ENCODE results near the gene SH3PXD2A.
"Not testable (repeated sequence)": the region's sequence is repeated elsewhere in the genome, so short reads cannot be mapped to it uniquely, and the experiment has no call there.

The SH3PXD2A gene

GRCh38 chr10:103768345-103768744 lies 87.0 kb downstream of the SH3PXD2A start:
- H3K36me3 Mint-ChIP-seq: no peaks in the 10 kb centered on the region

GRCh38 chr10:103767756-103768155 lies 87.6 kb downstream of the SH3PXD2A start:
- peaks cover 30% of the 10 kb centered on the region for H3K4me1 Mint-ChIP-seq
- DNase-seq (ENCODE audit: low spot score in 2 of 2) (no peak), ATAC-seq (ENCODE audit: low read depth) (no peak)
- H3K36me3 Mint-ChIP-seq: no peaks in the 10 kb centered on the region
- peak overlapping the region; percentile 54 for H3K27ac Mint-ChIP-seq
- H3K9me3 Mint-ChIP-seq: no peaks in the 10 kb centered on the region
- H3K27me3 Mint-ChIP-seq: peaks cover 2% of the 10 kb centered on the region
- no peak overlapping the region for H3K4me3 Mint-ChIP-seq

More at GRCh38 chr10:103768345-103768744, 87.0 kb downstream of the SH3PXD2A start:
- H3K27me3 Mint-ChIP-seq: peaks cover 2% of the 10 kb centered on the region
- no peaks in the 10 kb centered on the region for H3K9me3 Mint-ChIP-seq
- H3K4me1 Mint-ChIP-seq: peaks cover 30% of the 10 kb centered on the region
- no peak for DNase-seq (ENCODE audit: low spot score in 2 of 2)
- peak overlapping the region; percentile 54 for H3K27ac Mint-ChIP-seq
- no peak for ATAC-seq (ENCODE audit: low read depth)
- no peak overlapping the region for H3K4me3 Mint-ChIP-seq

GRCh38 chr10:103766751-103767505 lies 88.4 kb downstream of the SH3PXD2A start:
- H3K4me1 Mint-ChIP-seq: peaks cover 25% of the 10 kb centered on the region
- no peaks in the 10 kb centered on the region for H3K9me3 Mint-ChIP-seq
- peaks cover 4% of the 10 kb centered on the region for H3K27me3 Mint-ChIP-seq
- no peak overlapping the region for H3K27ac Mint-ChIP-seq
- ATAC-seq (ENCODE audit: low read depth) (no peak), DNase-seq (ENCODE audit: low spot score in 2 of 2) (no peak)
- H3K36me3 Mint-ChIP-seq: no peaks in the 10 kb centered on the region
- no peak overlapping the region for H3K4me3 Mint-ChIP-seq

GRCh38 chr10:103765981-103766380 lies 89.4 kb downstream of the SH3PXD2A start:
- H3K9me3 Mint-ChIP-seq: no peaks in the 10 kb centered on the region
- no peaks in the 10 kb centered on the region for H3K36me3 Mint-ChIP-seq
- no peak overlapping the region for H3K4me3 Mint-ChIP-seq
- ATAC-seq (ENCODE audit: low read depth): no peak
- no peak overlapping the region for H3K27ac Mint-ChIP-seq
- DNase-seq (ENCODE audit: low spot score in 2 of 2): no peak
- H3K27me3 Mint-ChIP-seq: peaks cover 3% of the 10 kb centered on the region
- H3K4me1 Mint-ChIP-seq: peaks cover 20% of the 10 kb centered on the region

GRCh38 chr10:103765168-103765567 lies 90.2 kb downstream of the SH3PXD2A start:
- H3K27ac Mint-ChIP-seq: no peak overlapping the region
- no peaks in the 10 kb centered on the region for H3K9me3 Mint-ChIP-seq
- no peaks in the 10 kb centered on the region for H3K36me3 Mint-ChIP-seq
- peaks cover 20% of the 10 kb centered on the region for H3K4me1 Mint-ChIP-seq
- peaks cover 3% of the 10 kb centered on the region for H3K27me3 Mint-ChIP-seq
- no peak for ATAC-seq (ENCODE audit: low read depth)
- no peak for DNase-seq (ENCODE audit: low spot score in 2 of 2)
- no peak overlapping the region for H3K4me3 Mint-ChIP-seq

GRCh38 chr10:103764296-103765088 lies 90.9 kb downstream of the SH3PXD2A start:
- no peaks in the 10 kb centered on the region for H3K36me3 Mint-ChIP-seq
- ATAC-seq (ENCODE audit: low read depth) (no peak), DNase-seq (ENCODE audit: low spot score in 2 of 2) (no peak)
- H3K9me3 Mint-ChIP-seq: no peaks in the 10 kb centered on the region
- peak overlapping the region; percentile 28 for H3K4me3 Mint-ChIP-seq
- peaks cover 3% of the 10 kb centered on the region for H3K27me3 Mint-ChIP-seq
- peak overlapping the region; percentile 29 for H3K27ac Mint-ChIP-seq
- H3K4me1 Mint-ChIP-seq: peaks cover 20% of the 10 kb centered on the region

GRCh38 chr10:103763374-103764202 lies 91.8 kb downstream of the SH3PXD2A start:
- DNase-seq (ENCODE audit: low spot score in 2 of 2): no peak
- Mint-ChIP-seq H3K36me3 (no peaks in the 10 kb centered on the region), H3K27ac (peak overlapping the region; percentile 29), H3K4me3 (peak overlapping the region; percentile 28), H3K9me3 (no peaks in the 10 kb centered on the region), H3K4me1 (peaks cover 15% of the 10 kb centered on the region), H3K27me3 (peaks cover 3% of the 10 kb centered on the region)
- ATAC-seq (ENCODE audit: low read depth): peak; percentile 69

- Mint-ChIP-seq H3K4me1 (peaks cover 12% of the 10 kb centered on the region), H3K36me3 (no peaks in the 10 kb centered on the region), H3K27me3 (peaks cover 3% of the 10 kb centered on the region), H3K4me3 (no peak overlapping the region), H3K9me3 (no peaks in the 10 kb centered on the region), H3K27ac (no peak overlapping the region)
- ATAC-seq (ENCODE audit: low read depth): no peak
- DNase-seq (ENCODE audit: low spot score in 2 of 2): no peak
Observed at GRCh38 chr10:103762916-103763315, 92.5 kb downstream of the SH3PXD2A start.

- ATAC-seq (ENCODE audit: low read depth): no peak
- no peak overlapping the region for H3K27ac Mint-ChIP-seq
Observed at GRCh38 chr10:103762162-103762561, 93.2 kb downstream of the SH3PXD2A start.

GRCh38 chr10:103761075-103761920 lies 94.1 kb downstream of the SH3PXD2A start:
- no peak for ATAC-seq (ENCODE audit: low read depth)
- no peaks in the 10 kb centered on the region for H3K36me3 Mint-ChIP-seq
- peaks cover 11% of the 10 kb centered on the region for H3K4me1 Mint-ChIP-seq
- H3K4me3 Mint-ChIP-seq: no peak overlapping the region
- DNase-seq (ENCODE audit: low spot score in 2 of 2): no peak
- H3K27ac Mint-ChIP-seq: no peak overlapping the region
- no peaks in the 10 kb centered on the region for H3K9me3 Mint-ChIP-seq
- peaks cover 5% of the 10 kb centered on the region for H3K27me3 Mint-ChIP-seq

More at GRCh38 chr10:103762162-103762561, 93.2 kb downstream of the SH3PXD2A start:
- Mint-ChIP-seq H3K27me3 (peaks cover 5% of the 10 kb centered on the region), H3K4me1 (peaks cover 11% of the 10 kb centered on the region), H3K4me3 (no peak overlapping the region), H3K36me3 (no peaks in the 10 kb centered on the region), H3K9me3 (no peaks in the 10 kb centered on the region)
- DNase-seq (ENCODE audit: low spot score in 2 of 2): no peak

GRCh38 chr10:103760233-103760632 lies 95.1 kb downstream of the SH3PXD2A start:
- H3K4me3 Mint-ChIP-seq; DNase-seq (ENCODE audit: low spot score in 2 of 2); H3K36me3 Mint-ChIP-seq; H3K4me1 Mint-ChIP-seq; ATAC-seq (ENCODE audit: low read depth); H3K27me3 Mint-ChIP-seq; H3K27ac Mint-ChIP-seq; H3K9me3 Mint-ChIP-seq: not testable (repeated sequence)

GRCh38 chr10:103759100-103759781 lies 96.1 kb downstream of the SH3PXD2A start:
- Mint-ChIP-seq H3K36me3 (no peaks in the 10 kb centered on the region), H3K27me3 (peaks cover 5% of the 10 kb centered on the region), H3K27ac (no peak overlapping the region), H3K4me3 (no peak overlapping the region), H3K9me3 (no peaks in the 10 kb centered on the region), H3K4me1 (peaks cover 6% of the 10 kb centered on the region)
- ATAC-seq (ENCODE audit: low read depth) (no peak), DNase-seq (ENCODE audit: low spot score in 2 of 2) (no peak)

GRCh38 chr10:103758294-103758681 lies 97.1 kb downstream of the SH3PXD2A start:
- no peaks in the 10 kb centered on the region for H3K9me3 Mint-ChIP-seq
- no peaks in the 10 kb centered on the region for H3K4me1 Mint-ChIP-seq
- no peak overlapping the region for H3K4me3 Mint-ChIP-seq
- H3K27me3 Mint-ChIP-seq: peaks cover 5% of the 10 kb centered on the region
- H3K27ac Mint-ChIP-seq: no peak overlapping the region
- no peaks in the 10 kb centered on the region for H3K36me3 Mint-ChIP-seq
- DNase-seq (ENCODE audit: low spot score in 2 of 2) (no peak), ATAC-seq (ENCODE audit: low read depth) (no peak)
